ENCODE results near the gene DNAH8.
A peak's percentile ranks its signal among the peaks of the same experiment; 100 is the strongest.

Gene DNAH8

GRCh38 chr6:38760097-38760496 is 45.0 kb downstream of the DNAH8 start:
- Histone ChIP-seq H3K79me1 (ENCODE audit: low read length) (no peaks in the 10 kb centered on the region), H3K23ac (ENCODE audit: low read length) (no peak overlapping the region), H3K79me2 (ENCODE audit: control insufficient read depth, insufficient read depth, low read length, poor library complexity) (no peaks in the 10 kb centered on the region), H3K18ac (ENCODE audit: low read length) (no peak overlapping the region), H3K4me3 (ENCODE audit: low read depth, low read length) (no peak overlapping the region), H3K14ac (ENCODE audit: low read length) (no peak overlapping the region), H2BK120ac (ENCODE audit: insufficient read depth, low read length, poor library complexity) (no peak overlapping the region), H2BK5ac (ENCODE audit: low read depth, low read length, poor library complexity) (no peak overlapping the region), H3K9me3 (ENCODE audit: insufficient read depth, low read depth, low read length) (no peaks in the 10 kb centered on the region), H3K27me3 (ENCODE audit: insufficient read depth, low read length) (no peaks in the 10 kb centered on the region), H4K91ac (ENCODE audit: low read depth, low read length) (no peak overlapping the region), H3K4ac (ENCODE audit: low read depth, low read length) (no peak overlapping the region), H3K9ac (ENCODE audit: low read length) (no peak overlapping the region), H2AK5ac (ENCODE audit: low read length) (no peak overlapping the region), H4K12ac (ENCODE audit: low read depth, low read length) (no peak overlapping the region), H3K27ac (ENCODE audit: low read depth, low read length) (no peak overlapping the region), H2AFZ (ENCODE audit: insufficient read depth, low read length, poor library complexity) (no peak overlapping the region), H4K8ac (ENCODE audit: low read depth, low read length) (no peak overlapping the region), H3K36me3 (ENCODE audit: control insufficient read depth in 1 of 2, insufficient read depth in 2 of 2, low read length in 2 of 2) (no peaks in the 10 kb centered on the region), H2BK12ac (ENCODE audit: low read length) (no peak overlapping the region), H3K4me2 (ENCODE audit: low read length) (no peak overlapping the region), H3K4me1 (ENCODE audit: control insufficient read depth in 1 of 2, insufficient read depth in 2 of 2, low read length in 2 of 2) (no peaks in the 10 kb centered on the region)
- WGBS (ENCODE audit: extremely low coverage, insufficient coverage, insufficient read length) = no CpG with 5 or more reads among the region's 1 CpG
- no peak for DNase-seq

- Histone ChIP-seq H4K91ac (ENCODE audit: low read depth, low read length) (no peak overlapping the region), H2BK12ac (ENCODE audit: low read length) (no peak overlapping the region), H3K27me3 (ENCODE audit: insufficient read depth, low read length) (no peaks in the 10 kb centered on the region), H2BK120ac (ENCODE audit: insufficient read depth, low read length, poor library complexity) (no peak overlapping the region), H3K14ac (ENCODE audit: low read length) (no peak overlapping the region), H4K12ac (ENCODE audit: low read depth, low read length) (no peak overlapping the region), H3K4ac (ENCODE audit: low read depth, low read length) (no peak overlapping the region), H3K4me1 (ENCODE audit: control insufficient read depth in 1 of 2, insufficient read depth in 2 of 2, low read length in 2 of 2) (no peaks in the 10 kb centered on the region), H2AFZ (ENCODE audit: insufficient read depth, low read length, poor library complexity) (no peak overlapping the region), H3K36me3 (ENCODE audit: control insufficient read depth in 1 of 2, insufficient read depth in 2 of 2, low read length in 2 of 2) (no peaks in the 10 kb centered on the region), H2AK5ac (ENCODE audit: low read length) (no peak overlapping the region), H3K18ac (ENCODE audit: low read length) (no peak overlapping the region), H3K79me2 (ENCODE audit: control insufficient read depth, insufficient read depth, low read length, poor library complexity) (no peaks in the 10 kb centered on the region), H3K4me3 (ENCODE audit: low read depth, low read length) (no peak overlapping the region), H3K9me3 (ENCODE audit: insufficient read depth, low read depth, low read length) (no peaks in the 10 kb centered on the region), H3K4me2 (ENCODE audit: low read length) (no peak overlapping the region), H3K27ac (ENCODE audit: low read depth, low read length) (no peak overlapping the region), H3K79me1 (ENCODE audit: low read length) (no peaks in the 10 kb centered on the region), H4K8ac (ENCODE audit: low read depth, low read length) (no peak overlapping the region), H3K23ac (ENCODE audit: low read length) (no peak overlapping the region), H2BK5ac (ENCODE audit: low read depth, low read length, poor library complexity) (no peak overlapping the region), H3K9ac (ENCODE audit: low read length) (no peak overlapping the region)
- DNase-seq = no peak
These were observed 47.7 kb downstream of the DNAH8 start for GRCh38 chr6:38762848-38763247.

GRCh38 chr6:38767560-38767959 is 52.4 kb downstream of the DNAH8 start:
- no peaks in the 10 kb centered on the region for H3K36me3 ChIP-seq (ENCODE audit: control insufficient read depth in 1 of 2, insufficient read depth in 2 of 2, low read length in 2 of 2)
- no peak overlapping the region for H3K14ac ChIP-seq (ENCODE audit: low read length)
- H3K4ac ChIP-seq (ENCODE audit: low read depth, low read length) = no peak overlapping the region
- H2AK5ac ChIP-seq (ENCODE audit: low read length) = no peak overlapping the region
- H3K27ac ChIP-seq (ENCODE audit: low read depth, low read length) = no peak overlapping the region
- H3K79me1 ChIP-seq (ENCODE audit: low read length) = no peaks in the 10 kb centered on the region
- H3K79me2 ChIP-seq (ENCODE audit: control insufficient read depth, insufficient read depth, low read length, poor library complexity) = no peaks in the 10 kb centered on the region
- no peak overlapping the region for H4K12ac ChIP-seq (ENCODE audit: low read depth, low read length)
- H3K9me3 ChIP-seq (ENCODE audit: insufficient read depth, low read depth, low read length) = no peaks in the 10 kb centered on the region
- no peak overlapping the region for H2AFZ ChIP-seq (ENCODE audit: insufficient read depth, low read length, poor library complexity)
- H4K8ac ChIP-seq (ENCODE audit: low read depth, low read length) = no peak overlapping the region
- no peak for DNase-seq
- no peak overlapping the region for H3K4me2 ChIP-seq (ENCODE audit: low read length)
- no peak overlapping the region for H3K23ac ChIP-seq (ENCODE audit: low read length)
- no peak overlapping the region for H3K18ac ChIP-seq (ENCODE audit: low read length)
- no peak overlapping the region for H2BK120ac ChIP-seq (ENCODE audit: insufficient read depth, low read length, poor library complexity)
- H3K9ac ChIP-seq (ENCODE audit: low read length) = no peak overlapping the region
- no peak overlapping the region for H2BK5ac ChIP-seq (ENCODE audit: low read depth, low read length, poor library complexity)
- no peaks in the 10 kb centered on the region for H3K4me1 ChIP-seq (ENCODE audit: control insufficient read depth in 1 of 2, insufficient read depth in 2 of 2, low read length in 2 of 2)
- H3K4me3 ChIP-seq (ENCODE audit: low read depth, low read length) = no peak overlapping the region
- no CpG with 5 or more reads among the region's 2 CpGs for WGBS (ENCODE audit: extremely low coverage, insufficient coverage, insufficient read length)
- H4K91ac ChIP-seq (ENCODE audit: low read depth, low read length) = no peak overlapping the region
- H2BK12ac ChIP-seq (ENCODE audit: low read length) = no peak overlapping the region
- no peaks in the 10 kb centered on the region for H3K27me3 ChIP-seq (ENCODE audit: insufficient read depth, low read length)

GRCh38 chr6:38773338-38773737 is 58.2 kb downstream of the DNAH8 start:
- no peak overlapping the region for H2BK5ac ChIP-seq (ENCODE audit: low read depth, low read length, poor library complexity)
- no peak overlapping the region for H3K4ac ChIP-seq (ENCODE audit: low read depth, low read length)
- DNase-seq = peak; percentile 55 to 74
- H3K79me2 ChIP-seq (ENCODE audit: control insufficient read depth, insufficient read depth, low read length, poor library complexity) = no peaks in the 10 kb centered on the region
- H3K23ac ChIP-seq (ENCODE audit: low read length) = no peak overlapping the region
- no peak overlapping the region for H3K9ac ChIP-seq (ENCODE audit: low read length)
- WGBS (ENCODE audit: extremely low coverage, insufficient coverage, insufficient read length) = no CpG with 5 or more reads among the region's 3 CpGs
- H4K91ac ChIP-seq (ENCODE audit: low read depth, low read length) = no peak overlapping the region
- H2BK120ac ChIP-seq (ENCODE audit: insufficient read depth, low read length, poor library complexity) = no peak overlapping the region
- no peaks in the 10 kb centered on the region for H3K79me1 ChIP-seq (ENCODE audit: low read length)
- H2AK5ac ChIP-seq (ENCODE audit: low read length) = no peak overlapping the region
- H3K18ac ChIP-seq (ENCODE audit: low read length) = no peak overlapping the region
- H3K4me1 ChIP-seq (ENCODE audit: control insufficient read depth in 1 of 2, insufficient read depth in 2 of 2, low read length in 2 of 2) = no peaks in the 10 kb centered on the region
- no peaks in the 10 kb centered on the region for H3K9me3 ChIP-seq (ENCODE audit: insufficient read depth, low read depth, low read length)
- no peaks in the 10 kb centered on the region for H3K36me3 ChIP-seq (ENCODE audit: control insufficient read depth in 1 of 2, insufficient read depth in 2 of 2, low read length in 2 of 2)
- H3K4me2 ChIP-seq (ENCODE audit: low read length) = no peak overlapping the region
- no peak overlapping the region for H3K14ac ChIP-seq (ENCODE audit: low read length)
- H3K4me3 ChIP-seq (ENCODE audit: low read depth, low read length) = no peak overlapping the region
- no peak overlapping the region for H2AFZ ChIP-seq (ENCODE audit: insufficient read depth, low read length, poor library complexity)
- H3K27me3 ChIP-seq (ENCODE audit: insufficient read depth, low read length) = no peaks in the 10 kb centered on the region
- H3K27ac ChIP-seq (ENCODE audit: low read depth, low read length) = no peak overlapping the region
- no peak overlapping the region for H4K12ac ChIP-seq (ENCODE audit: low read depth, low read length)
- no peak overlapping the region for H4K8ac ChIP-seq (ENCODE audit: low read depth, low read length)
- H2BK12ac ChIP-seq (ENCODE audit: low read length) = no peak overlapping the region

Measured in trophoblast cell (in vitro differentiated cells and primary cell).